GM11168 (cell line): ENCODE measurements around the gene RASA2.
"Not testable (repeated sequence)": the region's sequence is repeated elsewhere in the genome, so short reads cannot be mapped to it uniquely, and the experiment has no call there.

Experiments
- in situ Hi-C: fragments of 300-500 bp; cut with MboI; formaldehyde crosslinking; loops from one replicate; pipeline ENCODE4 v1.12.0; 2022; ENCODE audit warnings: low sequenced_read_pairs; ENCODE audit not compliant: unreplicated experiment

Gene RASA2

GRCh38 chr3:141623691-141624090, 136.9 kb downstream of the RASA2 start:
- in situ Hi-C loops: no loop called here

DNA sequence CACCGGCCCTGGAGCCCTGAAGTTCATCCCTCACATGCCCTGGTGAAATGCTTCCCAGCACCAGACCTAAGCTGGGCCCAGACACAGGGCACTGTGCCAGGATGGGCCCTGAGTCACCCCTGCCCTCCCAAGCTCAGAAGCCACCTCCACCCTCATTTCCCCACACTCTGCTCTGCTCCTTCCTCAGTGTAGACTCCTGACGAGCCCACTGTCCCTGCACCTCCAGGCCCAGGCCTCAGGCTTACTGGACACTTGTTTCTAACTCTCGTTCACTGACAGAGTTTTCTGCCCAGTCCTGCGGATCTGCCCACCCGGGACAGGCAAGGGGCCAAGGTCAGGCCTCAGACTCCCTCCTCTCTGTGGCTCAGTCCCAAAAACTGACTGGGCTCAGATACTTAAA, 138.7 kb downstream of the RASA2 start:
- in situ Hi-C loops: no loop called here

- in situ Hi-C loops: not testable (repeated sequence)
These were observed 141.5 kb downstream of the RASA2 start for GRCh38 chr3:141628334-141628733.

DNA sequence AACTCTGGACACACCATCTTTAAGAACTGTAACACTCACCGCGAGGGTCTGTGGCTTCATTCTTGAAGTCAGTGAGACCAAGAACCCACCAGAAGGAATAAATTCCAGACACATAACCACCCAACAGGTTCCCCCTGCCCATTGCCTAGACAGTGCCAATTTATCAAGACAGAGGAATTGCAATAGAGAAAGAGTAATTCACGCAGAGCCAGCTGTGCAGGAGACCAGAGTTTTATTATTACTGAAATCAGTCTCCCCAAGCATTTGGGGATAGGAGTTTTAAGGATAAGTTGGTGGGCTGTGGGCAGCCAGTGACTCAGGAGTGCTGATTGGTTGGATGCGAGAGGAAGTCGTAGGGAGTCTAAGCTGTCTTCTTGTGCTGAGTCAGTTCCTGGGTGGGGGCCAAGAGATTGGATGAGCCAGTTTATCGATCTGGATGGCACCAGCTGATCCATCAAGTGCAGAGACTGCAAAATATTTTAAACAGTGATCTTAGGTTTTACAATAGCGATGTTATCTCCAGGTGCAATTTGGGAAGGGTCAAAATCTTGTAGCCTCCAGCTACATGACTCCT, 142.1 kb downstream of the RASA2 start:
- in situ Hi-C loops: not testable (repeated sequence)

- in situ Hi-C loops: no loop called here
These were observed 143.1 kb downstream of the RASA2 start for GRCh38 chr3:141629976-141630375.

DNA sequence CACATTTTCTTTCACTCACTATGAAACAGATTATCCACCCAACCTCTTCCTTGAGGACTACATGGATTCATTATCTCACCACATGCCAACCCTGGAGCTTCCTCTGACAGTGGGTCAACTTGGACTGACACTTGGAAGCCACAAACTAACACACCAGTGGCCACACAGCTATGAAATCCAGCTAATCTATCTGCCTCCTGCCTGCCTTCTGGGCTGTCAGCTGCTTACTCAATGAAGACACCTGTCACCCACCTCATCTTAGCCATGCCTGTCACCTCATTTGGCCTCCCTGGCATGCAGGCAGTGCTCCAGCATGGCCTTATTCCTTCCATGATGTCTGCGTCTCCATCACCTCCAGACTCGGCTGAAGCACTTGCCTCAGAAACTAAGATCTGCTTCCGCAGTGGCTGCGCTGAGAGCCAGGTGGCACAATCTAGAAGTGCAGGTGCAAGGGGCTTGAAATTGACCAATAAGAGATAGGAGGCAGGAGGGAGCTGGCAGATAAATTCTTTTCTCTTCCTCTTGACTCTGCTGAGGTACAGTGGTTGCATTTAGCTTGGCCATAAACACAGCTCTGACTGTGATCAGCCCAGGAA, 146.1 kb downstream of the RASA2 start:
- in situ Hi-C loops: no loop called here

DNA sequence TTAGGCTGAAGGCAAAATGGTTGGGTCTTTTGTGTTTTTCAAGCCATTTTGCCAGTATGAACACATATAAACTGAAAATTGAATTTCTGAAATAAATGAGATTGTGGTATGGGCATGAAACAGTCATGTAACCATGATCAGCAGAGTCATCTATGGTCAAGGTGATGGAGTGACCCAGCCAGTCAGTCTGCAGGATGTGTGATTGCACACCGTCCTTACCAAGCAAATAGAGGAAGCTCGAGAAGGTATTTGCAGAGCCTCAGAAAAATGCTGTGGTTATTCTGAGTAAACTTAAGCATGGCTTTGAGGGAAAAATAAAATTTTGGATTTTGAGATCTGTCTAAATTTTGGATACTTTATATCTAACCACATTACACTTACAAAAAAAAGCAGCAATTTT, 155.4 kb downstream of the RASA2 start:
- in situ Hi-C loops: no loop called here

GRCh38 chr3:141643391-141643790, 156.6 kb downstream of the RASA2 start:
- in situ Hi-C loops: no loop called here

GRCh38 chr3:141643796-141644195, 157.0 kb downstream of the RASA2 start:
- in situ Hi-C loops: no loop called here

- in situ Hi-C loops: no loop called here
These were observed 158.1 kb downstream of the RASA2 start for GRCh38 chr3:141644931-141645330.

DNA sequence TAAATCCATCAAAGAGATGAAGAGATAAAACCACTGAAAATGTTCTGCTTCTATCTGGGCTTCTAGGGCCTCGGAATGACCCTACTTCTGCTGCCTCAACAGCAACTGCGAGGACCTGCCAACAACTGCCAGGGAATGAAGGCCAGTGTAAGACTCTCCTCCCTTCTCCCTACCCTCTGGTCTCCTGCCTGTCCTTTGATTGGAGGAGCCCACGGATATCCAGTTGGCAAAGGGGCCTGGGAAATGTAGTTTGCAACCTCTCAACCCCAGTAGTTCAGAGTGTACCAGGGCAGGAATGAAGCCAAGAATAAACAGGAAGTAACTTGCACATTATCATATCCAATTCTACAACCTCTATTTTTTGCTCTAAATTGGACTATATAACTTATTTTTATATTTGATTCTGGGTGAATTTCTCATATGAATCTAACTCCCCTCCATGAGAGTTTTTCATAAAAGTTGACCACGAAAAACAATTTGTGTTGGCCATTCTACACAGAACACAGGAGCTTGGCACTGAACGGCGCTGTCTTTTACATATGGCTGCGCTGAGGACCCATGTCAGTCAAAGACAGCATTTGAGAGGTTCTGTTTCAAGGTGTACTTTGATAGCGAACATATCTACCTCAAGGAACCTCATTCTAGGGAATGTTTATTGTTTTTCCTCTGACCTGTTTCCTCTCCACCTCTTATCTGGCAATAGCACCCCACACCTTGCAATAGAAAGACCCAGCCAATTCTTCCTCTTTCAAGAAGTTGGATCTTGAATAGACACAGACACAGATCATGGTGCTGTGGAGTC, 160.1 kb downstream of the RASA2 start:
- in situ Hi-C loops: no loop called here

DNA sequence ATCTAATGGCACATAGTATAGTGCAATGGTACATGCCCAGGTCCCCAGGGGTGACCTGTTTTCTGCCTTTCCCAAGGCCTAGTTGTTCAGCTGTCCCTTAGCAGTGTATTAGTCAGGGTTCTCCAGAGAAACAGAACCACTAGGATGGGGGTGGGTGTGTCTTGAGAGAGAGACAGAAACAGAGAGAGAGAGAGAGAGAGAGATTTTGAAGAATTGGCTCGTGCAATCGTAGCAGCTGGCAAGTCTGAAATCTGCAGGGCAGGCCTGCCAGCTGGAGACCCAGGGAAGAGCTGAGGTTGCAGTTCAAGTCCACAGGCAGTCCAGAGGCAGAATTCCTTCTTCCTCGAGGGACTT, 160.7 kb downstream of the RASA2 start:
- in situ Hi-C loops: no loop called here

DNA sequence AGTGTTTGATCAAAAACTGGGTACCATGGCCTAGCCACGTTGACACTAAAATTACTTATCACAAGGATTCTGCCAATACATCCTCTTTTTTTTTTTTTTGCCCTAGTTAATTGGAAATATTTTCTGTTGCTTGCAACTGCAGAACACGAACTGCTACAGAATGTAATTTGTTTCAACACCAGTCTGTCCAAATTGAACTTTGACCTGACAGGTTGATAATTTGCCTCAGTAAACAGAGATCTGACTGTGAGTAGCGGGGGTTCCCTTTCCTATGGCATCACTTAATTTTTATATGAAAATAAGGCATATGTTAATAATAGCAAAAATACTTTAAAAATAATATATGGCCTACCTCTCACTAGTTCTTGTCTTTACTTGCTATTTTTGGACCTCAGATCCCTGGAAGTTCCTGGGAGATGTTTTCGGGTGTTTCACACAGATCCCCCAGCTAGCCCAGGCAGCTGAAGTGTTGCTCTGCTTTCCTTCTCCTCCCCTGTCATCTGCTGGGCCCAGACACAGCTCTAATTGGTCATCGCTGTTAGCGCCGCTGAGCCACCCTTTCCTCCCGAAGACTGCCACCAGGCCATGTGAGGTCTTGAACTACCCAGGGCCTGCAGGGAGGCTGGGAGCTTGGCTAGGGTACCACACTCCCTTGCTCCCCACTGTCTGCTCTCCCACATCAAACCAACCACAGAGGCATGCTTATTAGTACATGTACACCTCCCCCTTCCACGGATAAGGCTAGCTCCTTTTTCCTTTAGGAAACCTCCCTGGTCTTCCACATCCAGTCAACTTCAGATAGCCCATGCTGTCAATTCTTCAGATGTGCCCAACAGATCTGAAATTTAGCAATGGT, 161.5 kb downstream of the RASA2 start:
- in situ Hi-C loops: no loop called here

- in situ Hi-C loops: no loop called here
These were observed 163.0 kb downstream of the RASA2 start for GRCh38 chr3:141649871-141650270.

DNA sequence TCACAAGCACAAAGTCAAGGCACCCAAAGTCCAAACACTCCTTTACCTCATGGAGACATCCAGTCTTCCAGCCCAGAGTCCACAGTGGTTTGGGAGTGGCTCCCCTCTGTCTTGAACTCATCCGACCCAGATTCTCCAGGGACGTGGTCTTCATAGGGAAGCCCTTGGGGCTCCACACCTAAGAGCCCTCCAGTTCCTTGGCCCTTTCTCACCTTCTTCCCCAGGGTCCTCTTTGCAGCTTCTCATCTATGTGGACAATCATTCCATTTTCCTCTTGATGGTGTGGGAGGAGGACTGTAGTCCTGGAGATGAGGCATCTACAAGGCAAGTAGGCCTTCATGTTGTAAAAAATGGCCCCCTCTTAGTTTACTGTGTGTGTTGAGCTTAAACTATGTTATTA, 164.0 kb downstream of the RASA2 start:
- in situ Hi-C loops: no loop called here

DNA sequence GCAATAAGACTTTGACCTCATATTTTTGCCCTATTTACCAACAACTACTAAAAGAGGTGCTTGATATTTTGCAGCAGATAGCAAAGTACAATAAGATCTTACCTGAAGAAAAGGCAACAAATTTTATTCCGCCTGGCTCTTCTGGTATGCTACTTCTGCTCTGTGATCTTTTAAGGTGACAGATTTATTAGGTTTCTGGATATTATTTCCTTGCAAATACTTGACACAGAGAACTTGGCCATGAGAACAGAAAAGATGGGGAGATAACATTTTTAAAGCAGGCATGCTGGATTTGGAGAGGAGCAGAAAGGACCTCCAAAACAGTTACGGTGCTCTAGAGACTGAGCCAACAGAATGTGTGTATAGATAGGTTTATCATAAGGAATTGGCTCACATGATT, 164.6 kb downstream of the RASA2 start:
- in situ Hi-C loops: no loop called here

- in situ Hi-C loops: no loop called here
These were observed 165.5 kb downstream of the RASA2 start for GRCh38 chr3:141652349-141652748.

DNA sequence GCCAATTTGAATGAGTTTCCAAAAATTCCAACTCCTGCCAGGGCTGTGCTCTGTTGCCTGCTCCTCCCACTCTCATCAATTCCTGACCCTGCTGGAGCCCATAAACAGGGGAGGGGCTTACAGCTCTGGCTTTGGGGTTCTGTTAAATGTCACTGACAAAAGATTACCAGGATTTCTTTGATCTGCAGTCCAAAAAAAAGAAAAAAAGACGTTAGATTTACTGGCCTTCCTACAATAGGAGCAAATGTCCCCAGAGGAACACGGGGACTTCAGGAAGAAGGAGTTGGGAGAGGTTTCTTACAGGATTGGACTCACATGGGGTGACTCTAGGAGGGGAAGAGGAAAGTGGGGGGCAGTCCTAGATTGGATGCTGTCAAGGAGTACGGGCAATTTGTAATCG, 167.0 kb downstream of the RASA2 start:
- in situ Hi-C loops: no loop called here

DNA sequence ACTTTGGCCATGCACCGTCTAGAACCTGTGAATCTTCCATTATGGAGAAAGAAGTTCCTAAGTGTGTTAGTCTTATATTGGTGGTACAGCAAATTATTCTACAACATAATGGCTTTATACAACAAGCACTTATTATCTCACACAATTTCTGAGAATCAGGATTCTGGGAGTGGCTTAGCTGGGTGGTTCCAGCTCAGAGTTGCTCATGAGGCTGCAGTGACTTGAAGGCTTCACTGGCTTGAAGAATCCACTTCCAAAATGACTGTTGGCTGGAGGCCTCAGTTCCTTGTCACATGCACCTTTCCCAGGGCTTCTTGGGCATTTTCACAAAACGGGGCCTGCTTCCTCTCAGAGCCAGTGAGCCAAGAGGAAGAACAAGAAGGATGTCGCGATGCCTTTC, 169.0 kb downstream of the RASA2 start:
- in situ Hi-C loops: no loop called here

DNA sequence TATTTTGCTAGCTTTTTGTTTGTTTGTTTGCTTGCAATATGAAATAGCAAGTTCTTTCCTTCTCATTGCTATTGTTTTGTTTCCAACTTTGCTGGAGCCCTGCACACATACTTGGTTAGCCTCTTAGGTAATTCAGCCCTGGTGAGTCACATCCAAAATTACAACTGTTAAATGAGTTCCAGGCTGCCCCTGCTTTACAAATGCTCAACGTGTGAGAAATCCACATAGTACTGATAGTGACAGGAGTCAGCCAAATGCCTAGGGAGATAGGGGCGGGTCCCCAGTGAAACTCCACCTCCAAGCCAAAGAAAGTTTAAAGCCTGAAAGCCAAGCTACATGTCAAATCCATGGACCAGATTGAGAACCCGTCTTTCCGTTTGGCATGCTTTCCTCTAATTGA, 169.9 kb downstream of the RASA2 start:
- in situ Hi-C loops: no loop called here

DNA sequence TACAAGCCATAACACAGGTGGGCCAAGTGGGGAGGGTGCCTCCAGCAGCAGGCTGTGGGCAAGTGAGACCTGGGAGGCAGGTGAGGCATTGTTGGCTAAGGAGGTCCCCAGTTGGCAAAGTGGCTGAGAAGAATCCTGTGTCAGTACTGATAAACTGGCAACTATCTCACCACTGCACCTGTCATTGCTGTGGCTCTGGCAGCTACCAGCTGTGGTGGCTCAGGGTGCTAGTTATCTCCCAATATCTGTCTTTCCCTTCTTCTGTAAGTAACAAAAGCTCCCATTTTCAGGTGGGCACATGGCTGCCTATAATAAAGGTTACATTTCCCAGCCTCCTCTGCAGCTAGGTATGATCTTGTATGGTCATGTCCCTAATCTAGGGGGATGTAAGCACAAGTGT, 170.7 kb downstream of the RASA2 start:
- in situ Hi-C loops: no loop called here
